HG03060 (cell line): ENCODE data around the gene NFKBIB.

Source experiments
- ATAC-seq: cut with Tn5 transposase; IDR thresholded peaks from one replicate; pipeline ENCODE4 v1.9.1; 2021; ENCODE audit warnings: low read depth, moderate number of reproducible peaks; ENCODE audit not compliant: unreplicated experiment

NFKBIB gene

DNA sequence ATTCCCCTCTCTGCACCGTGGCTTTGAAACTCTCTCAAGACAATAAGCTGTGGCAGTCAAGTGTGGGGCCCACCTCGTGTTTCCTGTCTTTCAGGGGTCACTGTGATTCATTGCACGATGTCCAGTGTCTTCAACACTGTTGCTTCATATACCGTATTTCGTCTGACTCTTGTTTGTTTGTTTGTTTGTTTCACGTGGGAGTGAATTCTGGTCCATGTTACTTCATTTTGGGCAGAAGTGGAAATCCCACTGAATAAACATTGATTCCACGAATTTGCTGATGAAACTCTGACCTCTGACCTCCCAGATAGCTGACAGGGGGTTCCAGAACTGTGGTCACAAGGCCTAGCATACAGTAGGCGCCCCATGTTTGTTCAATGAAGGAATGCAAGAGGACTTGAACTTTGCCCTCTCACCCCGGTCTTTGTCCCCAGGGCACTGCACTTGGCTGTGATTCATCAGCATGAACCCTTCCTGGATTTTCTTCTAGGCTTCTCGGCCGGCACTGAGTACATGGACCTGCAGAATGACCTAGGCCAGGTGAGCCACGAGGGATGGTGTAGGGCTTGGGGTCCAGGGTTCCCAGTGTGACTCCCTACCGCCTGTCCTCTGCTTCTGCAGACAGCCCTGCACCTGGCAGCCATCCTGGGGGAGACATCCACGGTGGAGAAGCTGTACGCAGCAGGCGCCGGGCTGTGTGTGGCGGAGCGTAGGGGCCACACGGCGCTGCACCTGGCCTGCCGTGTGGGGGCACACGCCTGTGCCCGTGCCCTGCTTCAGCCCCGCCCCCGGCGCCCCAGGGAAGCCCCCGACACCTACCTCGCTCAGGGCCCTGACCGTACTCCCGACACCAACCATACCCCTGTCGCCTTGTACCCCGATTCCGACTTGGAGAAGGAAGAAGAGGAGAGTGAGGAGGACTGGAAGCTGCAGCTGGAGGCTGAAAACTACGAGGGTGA, 5.1 kb downstream of the NFKBIB start:
- no peak for ATAC-seq

DNA sequence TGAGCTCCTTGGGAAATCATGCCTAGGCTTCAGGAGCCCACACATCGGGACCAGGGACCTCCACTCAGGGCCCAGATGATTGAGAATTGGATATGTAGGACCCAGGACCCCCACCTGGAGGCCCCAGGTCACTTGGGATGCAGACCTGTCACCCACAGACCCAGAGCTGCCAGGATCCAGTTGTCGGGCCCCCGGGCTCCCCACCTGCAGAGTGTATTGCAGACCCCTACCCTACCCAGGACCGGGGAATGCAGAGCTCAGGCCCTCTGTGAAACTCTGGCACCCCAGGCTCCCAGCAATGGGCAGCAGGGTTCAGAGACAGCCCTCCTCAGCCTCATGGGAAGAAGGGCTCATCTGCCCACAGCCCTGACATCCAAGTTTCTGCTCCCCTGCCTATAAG, 5.9 kb downstream of the NFKBIB start:
- no peak for ATAC-seq

DNA sequence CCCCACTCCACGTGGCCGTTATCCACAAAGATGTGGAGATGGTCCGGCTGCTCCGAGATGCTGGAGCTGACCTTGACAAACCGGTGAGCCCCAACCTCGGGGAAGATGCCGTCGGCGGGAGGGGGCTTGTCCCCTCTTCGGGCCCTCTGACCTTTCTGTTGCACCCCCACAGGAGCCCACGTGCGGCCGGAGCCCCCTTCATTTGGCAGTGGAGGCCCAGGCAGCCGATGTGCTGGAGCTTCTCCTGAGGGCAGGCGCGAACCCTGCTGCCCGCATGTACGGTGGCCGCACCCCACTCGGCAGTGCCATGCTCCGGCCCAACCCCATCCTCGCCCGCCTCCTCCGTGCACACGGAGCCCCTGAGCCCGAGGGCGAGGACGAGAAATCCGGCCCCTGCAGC, 7.5 kb downstream of the NFKBIB start:
- no peak for ATAC-seq

DNA sequence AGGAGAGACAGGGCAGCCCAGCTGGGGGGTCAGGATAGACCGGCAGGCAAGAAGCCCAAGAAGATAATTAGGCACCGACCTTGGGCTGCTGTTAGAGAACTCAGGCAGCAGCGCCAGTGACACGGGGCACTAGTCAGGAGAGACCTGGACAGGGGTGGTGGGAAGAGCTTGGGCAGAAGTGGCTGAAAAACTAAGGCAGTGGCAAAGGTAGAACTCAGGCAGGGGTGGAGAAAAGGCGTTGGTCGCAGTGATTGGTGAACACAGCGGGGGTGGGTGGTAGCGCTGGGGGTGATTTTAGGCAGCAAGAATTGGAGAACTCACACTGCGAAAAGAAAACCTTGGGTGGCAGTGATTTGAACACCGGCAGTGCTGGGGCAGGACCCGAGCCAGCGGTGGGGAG, 7.9 kb downstream of the NFKBIB start:
- ATAC-seq = no peak

DNA sequence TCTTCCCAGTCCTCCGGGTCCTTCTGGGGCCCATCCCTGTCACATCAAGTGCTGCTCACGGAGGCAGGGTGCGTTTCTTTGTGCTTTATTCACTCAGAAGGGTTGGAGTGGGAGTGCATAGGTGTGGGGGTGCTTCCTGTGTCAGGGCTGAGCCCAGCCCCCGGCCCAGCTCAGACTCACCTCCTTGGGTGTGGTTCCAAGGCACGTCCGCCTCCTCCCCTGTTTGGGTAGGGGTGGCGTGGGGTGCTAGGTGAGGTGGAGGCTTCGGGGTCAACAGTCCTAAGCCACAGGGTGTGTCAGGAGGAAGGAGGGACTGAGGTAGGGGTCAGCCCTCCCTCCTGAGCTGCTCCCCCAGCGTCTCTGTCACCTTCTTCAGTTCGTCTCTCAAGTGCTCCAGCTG, 9.1 kb downstream of the NFKBIB start:
- no peak for ATAC-seq

DNA sequence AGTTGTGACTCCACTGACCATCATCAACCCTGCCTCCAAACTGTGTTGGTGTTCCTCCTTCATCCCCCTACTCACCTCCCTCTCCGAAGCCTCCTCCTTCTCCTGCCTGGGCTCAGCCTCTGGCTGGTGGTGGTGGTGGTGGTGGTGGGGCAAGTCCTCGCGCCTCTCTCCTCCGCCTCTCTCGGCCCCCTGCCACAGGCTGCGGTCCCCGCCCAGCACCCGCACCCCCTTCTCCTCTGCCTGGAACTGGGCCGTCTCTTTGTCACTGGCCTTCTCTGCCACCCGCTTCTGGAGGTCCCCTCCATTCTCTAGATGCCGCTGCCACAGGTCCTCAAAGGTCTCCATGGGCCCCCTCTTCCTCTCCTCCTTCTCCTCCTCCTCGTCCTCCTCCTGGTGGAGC, 10.7 kb downstream of the NFKBIB start:
- ATAC-seq = no peak

DNA sequence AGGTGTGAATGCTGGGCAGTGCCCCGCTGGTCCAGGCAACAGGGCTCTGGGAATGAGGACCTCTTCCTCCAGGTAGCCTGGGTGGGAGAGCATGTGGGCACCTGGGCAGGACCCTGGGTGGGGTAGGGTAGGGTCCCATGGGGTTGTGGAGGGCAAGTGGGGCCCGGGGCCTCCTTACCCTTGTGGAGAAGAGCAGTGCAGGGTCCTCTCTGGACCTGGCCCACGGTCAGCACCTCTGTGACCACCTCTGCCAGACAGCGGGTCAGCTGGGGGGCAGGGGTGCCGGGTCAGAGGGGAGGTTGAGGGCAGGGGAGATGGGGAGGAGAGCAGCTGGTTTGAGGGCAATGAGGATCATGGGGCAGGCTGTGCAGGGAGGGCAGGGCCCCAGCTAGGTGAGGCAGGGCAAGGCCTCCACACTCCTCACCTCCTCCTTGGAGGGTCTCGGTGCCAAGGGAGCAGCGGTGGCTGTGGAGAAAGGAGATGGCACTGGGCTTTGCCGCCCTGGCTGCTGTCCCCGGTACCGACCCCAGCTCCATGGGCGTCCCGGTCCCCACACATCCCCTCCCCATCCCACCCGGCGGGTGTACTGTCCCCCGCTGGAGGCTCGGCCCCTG, 11.7 kb downstream of the NFKBIB start:
- ATAC-seq = no peak

DNA sequence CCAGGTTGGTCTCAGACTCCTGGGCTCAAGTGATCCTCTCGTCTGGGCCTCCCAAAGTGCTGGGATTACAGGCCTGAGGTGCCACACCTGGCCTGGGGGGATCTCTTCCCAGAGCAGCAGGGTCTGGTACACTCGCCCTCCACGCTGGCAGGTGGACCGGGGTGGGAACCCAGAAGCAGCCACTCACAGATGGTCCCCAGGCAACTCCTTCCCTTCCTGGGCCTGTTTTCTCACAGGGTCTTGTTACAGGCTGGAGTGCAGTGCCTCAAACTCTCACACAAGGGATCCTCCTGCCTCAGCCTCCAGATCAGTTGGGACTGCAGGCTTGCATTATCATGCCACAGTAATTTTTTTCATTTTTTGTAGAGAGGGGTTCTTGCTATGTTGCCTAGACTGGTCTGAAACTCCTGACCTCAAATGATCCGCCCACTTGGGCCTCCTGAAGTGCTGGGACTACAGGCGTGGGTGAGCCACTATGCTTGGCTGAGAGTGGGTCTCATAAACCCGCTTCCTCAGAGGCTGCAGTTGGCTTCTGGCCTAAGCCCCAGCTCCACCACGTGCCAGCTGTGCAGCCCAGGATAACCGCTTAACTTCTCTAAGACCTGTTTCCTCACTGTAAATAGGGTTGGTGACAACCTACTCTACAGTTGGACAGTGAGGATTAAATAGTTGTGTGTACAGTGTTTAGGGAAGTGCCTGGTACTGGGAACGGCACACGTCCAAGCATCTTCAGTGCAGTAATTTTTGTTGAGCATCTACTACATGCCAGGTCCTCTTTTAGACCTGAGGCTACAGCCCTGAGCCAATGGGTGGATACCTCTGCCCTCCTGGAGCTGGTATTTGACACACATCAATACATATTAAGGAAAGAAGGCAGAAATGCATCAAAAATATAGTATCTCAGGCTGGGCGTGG, 13.1 kb downstream of the NFKBIB start:
- ATAC-seq = no peak

DNA sequence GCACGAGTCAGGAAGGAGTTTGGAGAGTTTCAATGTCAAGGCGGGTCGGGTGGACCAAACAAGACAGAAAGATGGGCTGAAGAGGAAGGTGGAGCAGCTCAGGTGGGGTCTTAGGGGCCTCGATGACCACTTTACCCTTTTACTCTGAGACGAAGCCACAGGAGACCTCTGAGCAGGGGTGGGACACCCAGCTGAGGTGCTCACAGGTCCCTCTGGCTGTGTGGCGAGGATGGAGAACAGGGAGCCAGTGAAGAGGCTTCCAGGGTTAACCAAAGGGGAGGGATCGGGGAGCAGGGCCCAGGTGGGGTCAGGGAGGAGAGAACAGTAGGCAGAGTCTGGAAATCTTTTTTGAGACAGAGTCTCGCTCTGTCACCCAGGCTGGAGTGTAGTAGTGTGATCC, 14.2 kb downstream of the NFKBIB start:
- ATAC-seq = no peak

DNA sequence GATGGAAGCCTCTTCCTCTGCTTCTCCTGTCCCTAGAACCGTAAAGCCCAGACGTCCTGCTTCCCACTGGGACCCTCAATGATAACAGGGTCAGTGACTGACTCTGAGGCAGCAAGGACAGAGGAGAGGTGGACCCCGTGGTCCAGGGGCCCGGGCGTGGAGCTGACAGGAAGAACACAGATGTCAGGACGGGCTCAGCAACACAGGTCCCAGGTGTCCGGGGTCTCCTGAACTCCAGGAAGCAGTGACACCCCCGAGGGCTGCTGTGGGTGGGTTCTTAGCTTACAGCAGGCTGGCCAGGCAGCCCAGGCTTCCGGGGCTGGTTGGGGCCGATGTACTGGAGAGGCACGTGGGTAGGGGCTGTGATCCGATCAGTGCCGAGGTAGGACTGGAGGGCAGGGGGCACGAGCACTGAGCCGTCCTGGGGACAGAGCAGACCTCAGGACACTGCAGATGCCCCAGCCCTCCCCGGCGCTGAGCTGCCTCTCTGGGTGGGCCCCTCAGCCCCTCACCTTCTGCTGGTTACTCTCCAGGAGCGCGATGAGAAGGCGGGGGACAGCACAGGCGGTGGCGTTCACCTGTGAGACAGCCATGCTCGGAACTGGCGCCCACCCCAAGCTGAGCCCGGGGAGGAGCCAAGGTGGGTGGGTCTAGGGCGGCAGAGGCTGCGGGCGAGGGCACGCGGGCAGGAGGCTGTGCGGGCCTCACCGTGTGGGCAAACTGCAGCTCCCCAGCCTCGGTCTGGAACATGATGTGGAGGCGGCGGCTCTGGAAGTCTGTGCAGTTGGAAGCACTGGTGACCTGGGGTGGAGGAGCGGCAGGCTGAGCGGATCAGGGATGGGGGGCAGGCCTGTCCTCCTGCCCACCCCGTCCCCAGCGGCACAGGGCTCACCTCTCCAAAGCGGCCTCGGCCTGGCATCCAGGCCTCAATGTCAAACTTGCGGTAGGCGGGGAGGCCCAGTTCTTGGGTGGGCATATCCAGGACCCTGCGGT, 15.9 kb downstream of the NFKBIB start:
- ATAC-seq = no peak

DNA sequence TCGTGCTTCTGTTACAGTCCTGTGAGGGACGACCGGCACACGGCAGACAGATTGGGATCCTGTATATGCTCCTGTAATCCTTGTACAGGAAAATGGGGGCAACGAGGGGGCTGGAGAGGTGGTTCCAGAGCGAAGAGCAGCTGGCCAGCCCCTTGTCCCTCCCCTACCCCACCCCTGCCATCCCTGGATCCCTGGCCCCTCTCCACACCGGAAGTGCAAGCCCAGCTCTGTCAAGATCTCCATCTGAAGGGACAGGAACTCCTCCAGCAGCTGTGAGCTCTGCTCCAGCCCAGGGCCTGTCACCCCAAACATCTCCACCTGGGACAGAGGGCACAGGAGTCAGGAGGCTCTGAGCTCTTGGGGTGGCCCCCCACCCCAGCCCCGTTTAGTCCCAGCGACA, 17.7 kb downstream of the NFKBIB start:
- no peak for ATAC-seq

DNA sequence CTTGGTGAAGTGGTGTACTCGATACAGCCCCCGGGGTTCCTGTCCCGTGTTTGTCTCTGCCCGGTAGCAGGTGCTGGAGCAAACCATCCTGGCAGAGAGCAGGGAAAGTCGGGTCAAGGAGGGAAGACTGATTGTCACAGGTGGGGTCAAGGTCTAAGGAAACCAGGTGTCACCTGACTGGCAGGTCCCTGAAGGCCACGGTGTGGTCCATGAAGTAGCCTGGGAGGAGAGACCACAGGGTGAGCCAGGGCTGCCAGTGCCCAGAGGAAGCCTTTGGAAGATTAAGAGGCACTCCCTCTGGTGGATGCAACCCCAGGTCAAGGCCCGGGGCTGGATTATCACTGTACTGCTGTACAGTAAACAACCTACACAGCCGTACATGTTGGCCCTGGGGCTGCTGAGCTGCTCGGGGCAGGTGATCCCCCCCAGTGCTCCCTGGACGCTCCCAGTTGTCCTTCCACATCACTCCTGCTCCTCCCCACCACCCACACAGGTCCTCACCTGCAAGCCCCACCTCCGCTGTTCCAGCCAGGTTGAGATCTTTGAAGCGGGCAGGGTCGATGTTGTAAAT, 18.2 kb downstream of the NFKBIB start:
- no peak for ATAC-seq

DNA sequence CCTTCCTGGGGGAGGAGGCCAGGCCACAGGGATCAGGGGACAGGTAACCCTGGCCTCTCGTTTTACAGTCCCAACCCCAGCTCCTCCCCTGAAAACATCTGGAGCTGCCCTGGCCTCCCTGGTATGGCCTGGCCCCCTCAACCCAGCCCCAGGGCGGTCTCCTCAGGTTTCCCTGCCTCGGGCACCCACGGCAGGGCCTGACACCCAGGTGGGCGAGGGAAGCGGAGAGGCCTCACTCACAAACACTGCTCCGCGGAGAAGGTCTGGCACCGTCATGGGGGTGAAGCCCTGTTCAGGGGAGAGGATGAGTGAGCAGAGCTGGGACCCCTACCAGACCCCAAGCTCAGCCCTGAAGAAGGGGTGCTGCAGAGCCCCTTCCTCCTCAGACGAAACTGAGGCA, 18.8 kb downstream of the NFKBIB start:
- no peak for ATAC-seq

DNA sequence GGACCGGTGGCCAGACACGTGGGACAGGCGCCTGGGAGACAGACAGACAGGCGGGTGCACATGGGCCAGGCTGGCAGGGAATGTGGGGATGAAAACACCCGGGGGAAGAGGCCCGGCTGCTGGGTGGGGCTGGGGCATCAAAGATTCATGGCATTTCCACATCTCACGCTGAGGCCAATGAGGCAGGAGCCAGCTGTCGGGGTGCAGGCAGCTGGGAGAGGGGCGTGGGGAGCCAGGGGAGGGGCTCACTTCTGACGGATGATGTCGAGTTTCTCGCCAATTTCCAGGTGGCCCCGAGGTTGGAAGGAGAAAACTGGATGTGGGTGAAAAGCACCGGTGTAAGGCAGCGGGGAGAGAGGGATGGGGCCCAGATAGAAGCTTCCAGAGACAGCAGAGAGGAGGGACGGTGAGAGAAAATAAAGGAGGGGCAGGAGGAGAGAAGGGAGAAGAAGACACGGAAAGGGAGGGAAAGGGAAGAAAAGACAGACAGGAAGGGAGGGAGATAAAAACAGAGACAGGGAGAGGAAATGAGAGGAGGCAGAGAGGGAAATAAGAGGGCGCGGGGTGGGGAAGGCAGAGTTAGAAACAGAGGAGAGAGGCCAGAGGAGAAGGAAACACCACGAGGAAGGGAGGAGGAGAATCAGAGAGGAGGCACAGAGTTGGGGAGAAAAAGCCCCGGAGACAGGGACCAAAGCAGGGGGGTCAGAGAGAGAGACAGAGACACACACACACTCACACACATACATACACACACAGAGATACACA, 20.2 kb downstream of the NFKBIB start:
- ATAC-seq = no peak

DNA sequence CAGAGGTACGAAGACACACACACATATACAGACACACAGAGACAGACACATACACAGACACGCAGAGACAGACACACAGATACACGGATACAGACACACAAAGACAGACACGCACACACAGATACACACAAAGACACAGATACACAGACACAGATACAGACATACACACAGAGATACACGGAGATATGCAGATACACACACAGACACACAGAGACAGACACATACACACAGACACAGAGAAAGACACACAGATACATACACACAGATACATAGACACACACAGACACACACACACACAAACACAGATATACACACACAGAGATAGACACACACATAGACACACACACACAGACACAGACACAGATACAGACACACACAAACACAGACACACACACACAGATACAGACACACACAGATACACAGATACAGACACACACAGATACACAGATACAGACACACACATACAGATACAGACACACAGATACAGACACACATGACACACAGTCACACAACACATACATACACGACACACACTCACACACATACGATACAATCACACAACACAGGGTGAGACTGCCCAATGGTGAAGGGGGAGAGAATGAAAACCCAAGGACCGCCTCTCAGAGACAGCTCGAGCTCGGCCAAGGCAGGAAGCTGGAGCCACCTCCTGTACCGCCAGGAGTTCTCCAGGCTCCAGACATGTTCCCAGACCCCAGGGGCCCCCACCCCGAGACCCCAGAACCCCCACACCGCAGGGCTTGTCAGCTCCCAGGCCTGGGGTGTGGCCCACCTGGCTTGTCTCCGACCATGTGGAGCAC, 21.0 kb downstream of the NFKBIB start:
- ATAC-seq = no peak

DNA sequence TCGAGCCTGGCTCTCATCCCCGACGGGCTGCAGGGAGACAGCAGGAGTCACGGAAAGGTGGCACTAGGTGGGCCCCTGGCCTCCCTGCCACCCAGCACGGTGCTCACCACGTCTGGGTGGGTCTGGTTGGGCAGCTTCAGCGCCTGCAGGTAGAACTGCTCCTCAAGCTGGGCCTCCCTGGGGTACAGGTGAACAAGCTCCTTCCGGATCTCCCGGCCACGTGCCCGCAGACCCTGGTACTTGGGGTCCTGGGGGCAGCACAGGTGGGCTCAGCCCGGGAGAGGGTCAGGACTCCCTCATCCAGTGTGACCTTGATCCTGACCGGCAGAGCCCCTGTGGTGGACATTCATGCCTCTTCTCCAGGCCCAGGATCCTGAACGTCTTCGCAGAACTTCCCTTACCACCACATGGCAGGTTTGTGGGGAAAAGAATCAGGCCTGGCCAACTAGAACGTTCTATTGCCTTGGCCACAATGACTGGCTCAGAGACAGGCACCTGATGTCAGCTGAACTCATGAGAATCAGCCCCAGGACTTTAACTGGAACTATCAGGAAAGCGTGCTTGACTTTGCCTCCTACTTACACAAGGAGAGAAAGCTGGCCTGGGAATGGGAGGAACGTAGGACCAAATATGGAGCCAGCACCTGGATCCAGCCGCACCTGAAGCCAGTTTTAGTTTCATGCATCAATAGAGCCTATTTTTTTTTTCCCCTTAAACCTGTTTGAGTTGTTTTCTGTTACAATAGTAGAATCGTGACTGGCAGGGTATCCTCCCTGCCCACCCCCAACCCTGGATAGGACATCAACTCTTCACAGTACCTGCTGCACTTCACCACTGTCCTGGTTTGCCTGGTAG, 21.9 kb downstream of the NFKBIB start:
- ATAC-seq = no peak

DNA sequence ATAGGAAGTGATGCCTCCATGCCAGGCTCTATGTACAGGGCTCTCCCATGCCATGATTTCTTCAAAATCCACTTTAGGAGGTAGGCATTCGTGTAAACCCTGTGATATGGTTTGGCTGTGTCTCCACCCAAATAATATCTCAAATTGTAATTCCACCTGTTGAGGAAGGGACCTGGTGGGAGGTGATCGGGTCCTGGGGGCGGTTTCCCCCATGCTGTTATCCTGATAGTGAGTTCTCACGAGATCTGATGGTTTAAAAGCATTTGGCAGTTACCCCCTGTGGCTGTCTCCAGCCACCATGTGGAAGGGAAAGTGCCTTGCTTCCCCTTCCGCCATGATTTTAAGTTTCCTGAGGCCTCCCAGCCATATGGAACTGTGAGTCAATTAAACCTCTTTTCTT, 22.7 kb downstream of the NFKBIB start:
- ATAC-seq = no peak
